GM23338 (cell line): ENCODE measurements around the gene THOC7. TPM values are rescaled to one million over a fixed set of nuclear protein-coding genes. Genes with fewer than 3 reads are reported as not detected.
A peak's percentile ranks its signal among the peaks of the same experiment; 100 is the strongest.

ENCODE experiments used
- ATAC-seq: fragments of 200-7000 bp; cut with Tn5 transposase; 3 replicates; pipeline ENCODE4 v1.9.1; 2020
- DNase-seq: peaks from one replicate; pipeline ENCODE4 v3.0.0-alpha.2; 2015; ENCODE audit warnings: low spot score
- H2AFZ ChIP-seq: fragments of 200-600 bp; sonication (generic); 2 replicates; pipeline ENCODE4 v1.8.0; 2016; ENCODE audit warnings: antibody characterized with exemption, mild to moderate bottlenecking, moderate library complexity
- H3F3A ChIP-seq: fragments of 200-600 bp; sonication (generic); replicated peaks from 2 replicates; pipeline ENCODE4 v1.8.0; 2017; ENCODE audit warnings: antibody characterized with exemption, mixed run types, low read depth
- H3K27ac ChIP-seq: fragments of 200-600 bp; sonication (generic); 2 replicates; pipeline ENCODE4 v1.6.1; 2016; ENCODE audit warnings: low read depth
- H3K27me3 ChIP-seq: fragments of 200-600 bp; sonication (generic); 2 replicates; pipeline ENCODE4 v1.8.0; 2016; ENCODE audit warnings: mild to moderate bottlenecking, mixed run types, moderate library complexity; ENCODE audit not compliant: insufficient read depth
- H3K36me3 ChIP-seq: fragments of 200-600 bp; sonication (generic); 2 replicates; pipeline ENCODE4 v1.8.0; 2016; ENCODE audit warnings: mild to moderate bottlenecking; ENCODE audit not compliant: insufficient read depth
- H3K4me1 ChIP-seq: fragments of 200-600 bp; sonication (generic); 2 replicates; pipeline ENCODE4 v1.8.0; 2016; ENCODE audit warnings: mild to moderate bottlenecking, moderate library complexity; ENCODE audit not compliant: insufficient read depth
- H3K4me2 ChIP-seq: fragments of 200-600 bp; sonication (generic); 2 replicates; pipeline ENCODE4 v1.7.1; 2017; ENCODE audit warnings: mixed run types
- H3K4me3 ChIP-seq: fragments of 200-600 bp; sonication (generic); 2 replicates; pipeline ENCODE4 v1.6.1; 2016; ENCODE audit warnings: mixed run types
- H3K79me2 ChIP-seq: fragments of 200-600 bp; sonication (generic); replicated peaks from 2 replicates; pipeline ENCODE4 v1.8.0; 2017; ENCODE audit warnings: mild to moderate bottlenecking; ENCODE audit not compliant: insufficient read depth
- H3K9me2 ChIP-seq: fragments of 200-600 bp; sonication (generic); 2 replicates; pipeline ENCODE4 v1.8.0; 2017; ENCODE audit not compliant: insufficient read depth
- H4K20me1 ChIP-seq: fragments of 200-600 bp; sonication (generic); replicated peaks from 2 replicates; pipeline ENCODE4 v1.8.0; 2017; ENCODE audit warnings: mild to moderate bottlenecking; ENCODE audit not compliant: insufficient read depth
- H3K27ac Mint-ChIP-seq: 2 replicates; pipeline ENCODE4 v1.8.0; 2020; ENCODE audit warnings: inconsistent platforms, mild to moderate bottlenecking, moderate library complexity, mixed read lengths
- H3K27me3 Mint-ChIP-seq: 3 replicates; pipeline ENCODE4 v1.8.0; 2022; ENCODE audit warnings: low read depth, mild to moderate bottlenecking, moderate library complexity, mixed read lengths, inconsistent platforms; ENCODE audit not compliant: insufficient read depth, poor library complexity
- H3K36me3 Mint-ChIP-seq: 3 replicates; pipeline ENCODE4 v1.8.0; 2021; ENCODE audit warnings: low read depth, mild to moderate bottlenecking, inconsistent platforms, moderate library complexity, mixed read lengths
- H3K4me1 Mint-ChIP-seq: 3 replicates; pipeline ENCODE4 v1.8.0; 2020; ENCODE audit warnings: mild to moderate bottlenecking, inconsistent platforms, mixed read lengths
- H3K4me3 Mint-ChIP-seq: 3 replicates; pipeline ENCODE4 v1.8.0; 2021; ENCODE audit warnings: moderate library complexity, mild to moderate bottlenecking, inconsistent platforms, mixed read lengths
- H3K9me3 Mint-ChIP-seq: 3 replicates; pipeline ENCODE4 v1.8.0; 2020; ENCODE audit warnings: moderate library complexity, mild to moderate bottlenecking, inconsistent platforms, mixed read lengths
- CREB1 ChIP-seq: fragments of 250-450 bp; sonication (Bioruptor Pico); IDR thresholded peaks from 2 replicates; pipeline ENCODE4 v1.5.0; 2020; ENCODE audit warnings: low read depth, mild to moderate bottlenecking, moderate library complexity
- EZH2 ChIP-seq: fragments of 200-600 bp; sonication (generic); IDR thresholded peaks from one replicate; pipeline ENCODE4 v1.8.0; 2017; ENCODE audit warnings: antibody characterized with exemption, mild to moderate bottlenecking, low read depth; ENCODE audit not compliant: unreplicated experiment
- EZH2phosphoT487 ChIP-seq: fragments of 200-600 bp; sonication (generic); IDR thresholded peaks from one replicate; pipeline ENCODE4 v1.8.1; 2018; ENCODE audit warnings: antibody characterized with exemption; ENCODE audit not compliant: unreplicated experiment
- JUNB ChIP-seq: IDR thresholded peaks from one replicate; pipeline ENCODE4 v1.6.1; 2016; ENCODE audit warnings: antibody characterized with exemption; ENCODE audit not compliant: unreplicated experiment
- NANOG ChIP-seq: IDR thresholded peaks from 2 replicates; pipeline ENCODE4 v1.6.1; 2016; ENCODE audit warnings: antibody characterized with exemption, borderline replicate concordance
- POLR2AphosphoS5 ChIP-seq: IDR thresholded peaks from 2 replicates; pipeline ENCODE4 v1.6.1; 2016; ENCODE audit warnings: antibody characterized with exemption, low read depth
- STAT1 ChIP-seq: IDR thresholded peaks from one replicate; pipeline ENCODE4 v1.6.1; 2016; ENCODE audit warnings: antibody characterized with exemption; ENCODE audit not compliant: unreplicated experiment
- ZNF114 ChIP-seq: fragments of 250-450 bp; sonication (Bioruptor Pico); IDR thresholded peaks from 2 replicates; pipeline ENCODE4 v1.5.0; 2020; ENCODE audit warnings: mild to moderate bottlenecking, moderate library complexity
- polyA plus RNA-seq: library from polyadenylated mRNA; unstranded; fragments of >200 nt; fragmentation: Nextera tagmentation; extraction: Ambion mirVana; gene quantifications from 2 replicates; pipeline ENCODE4 v1.2.1, GENCODE V29; 2016
- total RNA-seq: library from RNA; depleted of rRNA; stranded (reverse); fragments of >200 nt; shearing (Covaris generic); gene quantifications from 2 replicates; pipeline ENCODE4 v1.2.3, GENCODE V29; 2014
- TF ChIP-seq, protein P1 (sequence below): IDR thresholded peaks from 2 replicates; pipeline ENCODE4 v1.6.1; 2016; ENCODE audit warnings: antibody characterized with exemption
- TF ChIP-seq, protein P2 (sequence below), 2 experiments: fragments of 200-600 bp in 1 of 2; sonication (generic) in 1 of 2; conservative IDR thresholded peaks; 2 replicates each; pipeline versions ENCODE4 v1.5.1 to v1.6.1; 2016 to 2017; ENCODE audit warnings: antibody characterized with exemption in 2 of 2, low read depth in 2 of 2, mild to moderate bottlenecking in 2 of 2, moderate library complexity in 1 of 2
- TF ChIP-seq, protein P3 (sequence below): IDR thresholded peaks from one replicate; pipeline ENCODE4 v1.6.1; 2018; ENCODE audit warnings: antibody characterized with exemption; ENCODE audit not compliant: unreplicated experiment

The THOC7 gene
- total and polyA plus RNA-seq, 2 experiments from 2014 or later, result 53.9 to 166 TPM

DNA sequence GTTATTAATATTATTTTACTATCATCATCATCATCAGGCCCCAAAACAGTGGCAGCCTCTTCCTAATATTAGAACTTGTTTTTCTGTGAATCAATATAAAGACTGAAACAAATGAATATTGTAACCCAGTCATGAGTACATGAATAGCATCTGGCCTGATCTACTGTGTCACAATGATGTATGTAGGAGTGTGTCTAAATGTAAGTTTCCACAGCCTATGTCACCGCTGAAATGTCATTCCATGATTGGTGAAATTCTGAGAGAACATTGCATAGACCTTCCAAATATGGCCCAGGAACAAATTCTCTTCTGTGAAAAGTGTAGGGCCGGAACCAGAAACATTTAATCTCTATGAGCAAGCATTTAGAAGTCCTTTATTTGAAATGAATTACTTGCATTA lies 65.1 kb downstream of the THOC7 start (continued):
- TF ChIP-seq, protein P1, sequence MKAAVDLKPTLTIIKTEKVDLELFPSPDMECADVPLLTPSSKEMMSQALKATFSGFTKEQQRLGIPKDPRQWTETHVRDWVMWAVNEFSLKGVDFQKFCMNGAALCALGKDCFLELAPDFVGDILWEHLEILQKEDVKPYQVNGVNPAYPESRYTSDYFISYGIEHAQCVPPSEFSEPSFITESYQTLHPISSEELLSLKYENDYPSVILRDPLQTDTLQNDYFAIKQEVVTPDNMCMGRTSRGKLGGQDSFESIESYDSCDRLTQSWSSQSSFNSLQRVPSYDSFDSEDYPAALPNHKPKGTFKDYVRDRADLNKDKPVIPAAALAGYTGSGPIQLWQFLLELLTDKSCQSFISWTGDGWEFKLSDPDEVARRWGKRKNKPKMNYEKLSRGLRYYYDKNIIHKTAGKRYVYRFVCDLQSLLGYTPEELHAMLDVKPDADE, result no peak
- TF ChIP-seq, protein P2, sequence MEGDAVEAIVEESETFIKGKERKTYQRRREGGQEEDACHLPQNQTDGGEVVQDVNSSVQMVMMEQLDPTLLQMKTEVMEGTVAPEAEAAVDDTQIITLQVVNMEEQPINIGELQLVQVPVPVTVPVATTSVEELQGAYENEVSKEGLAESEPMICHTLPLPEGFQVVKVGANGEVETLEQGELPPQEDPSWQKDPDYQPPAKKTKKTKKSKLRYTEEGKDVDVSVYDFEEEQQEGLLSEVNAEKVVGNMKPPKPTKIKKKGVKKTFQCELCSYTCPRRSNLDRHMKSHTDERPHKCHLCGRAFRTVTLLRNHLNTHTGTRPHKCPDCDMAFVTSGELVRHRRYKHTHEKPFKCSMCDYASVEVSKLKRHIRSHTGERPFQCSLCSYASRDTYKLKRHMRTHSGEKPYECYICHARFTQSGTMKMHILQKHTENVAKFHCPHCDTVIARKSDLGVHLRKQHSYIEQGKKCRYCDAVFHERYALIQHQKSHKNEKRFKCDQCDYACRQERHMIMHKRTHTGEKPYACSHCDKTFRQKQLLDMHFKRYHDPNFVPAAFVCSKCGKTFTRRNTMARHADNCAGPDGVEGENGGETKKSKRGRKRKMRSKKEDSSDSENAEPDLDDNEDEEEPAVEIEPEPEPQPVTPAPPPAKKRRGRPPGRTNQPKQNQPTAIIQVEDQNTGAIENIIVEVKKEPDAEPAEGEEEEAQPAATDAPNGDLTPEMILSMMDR (conservative IDR thresholded peaks at IDR 0.05; ENCODE audit: low read depth in 2 of 2), result no peak
- no peak for TF ChIP-seq CREB1 (CRISPR knock-in tag)
- TF ChIP-seq POLR2AphosphoS5, result no peak
- no peak for TF ChIP-seq ZNF114 (CRISPR knock-in tag)
- no peak for TF ChIP-seq EZH2phosphoT487
- TF ChIP-seq JUNB, result no peak

DNA sequence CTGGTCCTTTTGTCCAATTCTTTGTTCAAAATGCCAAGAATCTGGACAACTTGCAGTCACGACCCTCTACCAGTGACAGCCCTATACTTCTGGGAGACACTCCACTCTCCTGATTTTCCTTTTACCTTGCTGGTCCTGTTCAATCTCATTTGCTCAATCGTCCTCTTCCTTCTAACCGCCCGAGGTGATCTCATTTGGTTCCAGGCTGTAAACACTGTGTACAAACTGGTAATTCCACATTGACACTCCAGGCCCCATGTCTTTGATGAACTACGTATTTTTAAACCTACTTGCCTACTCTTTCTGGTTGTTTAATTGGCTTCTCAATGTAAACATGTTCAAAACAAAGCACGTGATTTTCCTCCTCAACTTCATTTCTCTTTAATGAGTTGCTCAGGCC lies 68.2 kb downstream of the THOC7 start:
- Histone ChIP-seq H3K27ac (no peak overlapping the region), H3K9me2 (peaks cover 2% of the 10 kb centered on the region; the same call in 1 of the 2 replicates), H3K4me2 (no peak overlapping the region), H3K36me3 (no peaks in the 10 kb centered on the region), H3K4me3 (no peak overlapping the region), H2AFZ (peak overlapping the region; percentile 64; the same call in 1 of the 2 replicates), H4K20me1 (no peaks in the 10 kb centered on the region), H3K27me3 (no peaks in the 10 kb centered on the region), H3K79me2 (no peaks in the 10 kb centered on the region), H3K4me1 (peaks cover 3% of the 10 kb centered on the region; the same call in 1 of the 2 replicates), H3F3A (no peaks in the 10 kb centered on the region)
- no peak for DNase-seq
- no peak for ATAC-seq
- no peak overlapping the region for H3K4me3 Mint-ChIP-seq
- H3K27me3 Mint-ChIP-seq, result no peaks in the 10 kb centered on the region
- H3K4me1 Mint-ChIP-seq, result peaks cover 5% of the 10 kb centered on the region
- no peak for TF ChIP-seq POLR2AphosphoS5
- no peak for TF ChIP-seq NANOG
- TF ChIP-seq, protein P3, sequence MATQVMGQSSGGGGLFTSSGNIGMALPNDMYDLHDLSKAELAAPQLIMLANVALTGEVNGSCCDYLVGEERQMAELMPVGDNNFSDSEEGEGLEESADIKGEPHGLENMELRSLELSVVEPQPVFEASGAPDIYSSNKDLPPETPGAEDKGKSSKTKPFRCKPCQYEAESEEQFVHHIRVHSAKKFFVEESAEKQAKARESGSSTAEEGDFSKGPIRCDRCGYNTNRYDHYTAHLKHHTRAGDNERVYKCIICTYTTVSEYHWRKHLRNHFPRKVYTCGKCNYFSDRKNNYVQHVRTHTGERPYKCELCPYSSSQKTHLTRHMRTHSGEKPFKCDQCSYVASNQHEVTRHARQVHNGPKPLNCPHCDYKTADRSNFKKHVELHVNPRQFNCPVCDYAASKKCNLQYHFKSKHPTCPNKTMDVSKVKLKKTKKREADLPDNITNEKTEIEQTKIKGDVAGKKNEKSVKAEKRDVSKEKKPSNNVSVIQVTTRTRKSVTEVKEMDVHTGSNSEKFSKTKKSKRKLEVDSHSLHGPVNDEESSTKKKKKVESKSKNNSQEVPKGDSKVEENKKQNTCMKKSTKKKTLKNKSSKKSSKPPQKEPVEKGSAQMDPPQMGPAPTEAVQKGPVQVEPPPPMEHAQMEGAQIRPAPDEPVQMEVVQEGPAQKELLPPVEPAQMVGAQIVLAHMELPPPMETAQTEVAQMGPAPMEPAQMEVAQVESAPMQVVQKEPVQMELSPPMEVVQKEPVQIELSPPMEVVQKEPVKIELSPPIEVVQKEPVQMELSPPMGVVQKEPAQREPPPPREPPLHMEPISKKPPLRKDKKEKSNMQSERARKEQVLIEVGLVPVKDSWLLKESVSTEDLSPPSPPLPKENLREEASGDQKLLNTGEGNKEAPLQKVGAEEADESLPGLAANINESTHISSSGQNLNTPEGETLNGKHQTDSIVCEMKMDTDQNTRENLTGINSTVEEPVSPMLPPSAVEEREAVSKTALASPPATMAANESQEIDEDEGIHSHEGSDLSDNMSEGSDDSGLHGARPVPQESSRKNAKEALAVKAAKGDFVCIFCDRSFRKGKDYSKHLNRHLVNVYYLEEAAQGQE, result no peak
- no peak for TF ChIP-seq STAT1
- TF ChIP-seq EZH2phosphoT487, result no peak
- TF ChIP-seq, protein P1, result no peak
- no peak for TF ChIP-seq CREB1 (CRISPR knock-in tag)
- TF ChIP-seq JUNB, result no peak
- TF ChIP-seq EZH2, result no peak
- no peaks in the 10 kb centered on the region for H3K9me3 Mint-ChIP-seq
- H3K36me3 Mint-ChIP-seq, result no peaks in the 10 kb centered on the region
- no peak overlapping the region for H3K27ac Mint-ChIP-seq
